ENCODE measurements around the gene YY1. TPM values are rescaled to one million over a fixed set of nuclear protein-coding genes. Genes with fewer than 3 reads are reported as not detected.

The YY1 gene
- total and polyA plus RNA-seq, 7 donors: 26.7 to 61.5 (median 53.9) TPM

DNA sequence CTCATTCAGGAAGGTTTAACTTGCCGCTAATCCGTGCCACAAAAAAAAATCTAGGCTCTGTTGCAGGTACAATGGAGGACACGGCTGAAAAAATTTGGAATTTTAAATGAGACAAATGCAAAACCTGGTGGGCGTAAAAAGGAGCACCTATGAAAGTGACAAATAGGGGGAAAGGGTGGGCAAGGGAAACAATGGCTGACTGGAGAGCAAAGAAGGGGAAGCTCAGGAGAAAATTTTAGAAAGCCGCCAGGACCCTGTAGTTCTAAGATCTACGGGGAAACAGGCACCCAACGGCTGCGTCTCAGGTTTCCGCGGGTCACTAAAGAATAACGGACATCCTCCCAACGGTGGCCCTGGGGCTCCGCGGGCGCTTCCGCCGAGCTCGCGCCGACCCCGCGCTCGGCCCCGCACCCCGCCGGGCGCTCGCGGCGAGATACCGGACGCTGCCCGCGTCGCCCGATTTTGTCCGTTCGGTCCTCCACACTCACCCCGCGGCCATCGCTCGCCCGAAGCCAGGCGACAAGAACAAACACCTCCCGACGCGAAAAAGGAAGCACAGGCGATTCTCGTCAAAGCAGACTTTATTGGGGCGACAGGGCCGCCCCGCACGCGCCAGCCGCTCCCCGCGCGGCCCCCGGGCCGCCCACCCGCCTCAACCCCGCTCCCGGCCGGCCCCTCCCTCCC lies 1.1 kb upstream of the YY1 start:
- Histone ChIP-seq H3K27ac (peak overlapping the region; percentile 98 to 100 (median 98)), H3K36me3 (no peaks in the 10 kb centered on the region), H3K9me3 (no peaks in the 10 kb centered on the region), H3K4me1 (peaks cover 0 to 41% (median 39%) of the 10 kb centered on the region in 4 donors), H3K4me3 (peak overlapping the region; percentile 48 to 100 (median 98)), H3K27me3 (no peaks in the 10 kb centered on the region)
- TF ChIP-seq, protein P1, sequence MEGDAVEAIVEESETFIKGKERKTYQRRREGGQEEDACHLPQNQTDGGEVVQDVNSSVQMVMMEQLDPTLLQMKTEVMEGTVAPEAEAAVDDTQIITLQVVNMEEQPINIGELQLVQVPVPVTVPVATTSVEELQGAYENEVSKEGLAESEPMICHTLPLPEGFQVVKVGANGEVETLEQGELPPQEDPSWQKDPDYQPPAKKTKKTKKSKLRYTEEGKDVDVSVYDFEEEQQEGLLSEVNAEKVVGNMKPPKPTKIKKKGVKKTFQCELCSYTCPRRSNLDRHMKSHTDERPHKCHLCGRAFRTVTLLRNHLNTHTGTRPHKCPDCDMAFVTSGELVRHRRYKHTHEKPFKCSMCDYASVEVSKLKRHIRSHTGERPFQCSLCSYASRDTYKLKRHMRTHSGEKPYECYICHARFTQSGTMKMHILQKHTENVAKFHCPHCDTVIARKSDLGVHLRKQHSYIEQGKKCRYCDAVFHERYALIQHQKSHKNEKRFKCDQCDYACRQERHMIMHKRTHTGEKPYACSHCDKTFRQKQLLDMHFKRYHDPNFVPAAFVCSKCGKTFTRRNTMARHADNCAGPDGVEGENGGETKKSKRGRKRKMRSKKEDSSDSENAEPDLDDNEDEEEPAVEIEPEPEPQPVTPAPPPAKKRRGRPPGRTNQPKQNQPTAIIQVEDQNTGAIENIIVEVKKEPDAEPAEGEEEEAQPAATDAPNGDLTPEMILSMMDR (IDR thresholded peaks at IDR 0.05): no peak
- TF ChIP-seq POLR2A (IDR thresholded peaks at IDR 0.05) (no peak), POLR2AphosphoS5 (IDR thresholded peaks at IDR 0.05) (peak in 1 of 4 donors; percentile 7), EP300 (IDR thresholded peaks at IDR 0.05) (no peak)
- intact Hi-C loops (cut with DNase I): loop anchor here (1.0 to 2.0 kb wide), 2 partner anchors 22 to 45 kb away; no protein-coding TSS in a partner anchor
- peak; percentile 79 for DNase-seq
- 0 to 1% methylated on average over 64 of the region's 64 CpGs for WGBS, 2 donors

DNA sequence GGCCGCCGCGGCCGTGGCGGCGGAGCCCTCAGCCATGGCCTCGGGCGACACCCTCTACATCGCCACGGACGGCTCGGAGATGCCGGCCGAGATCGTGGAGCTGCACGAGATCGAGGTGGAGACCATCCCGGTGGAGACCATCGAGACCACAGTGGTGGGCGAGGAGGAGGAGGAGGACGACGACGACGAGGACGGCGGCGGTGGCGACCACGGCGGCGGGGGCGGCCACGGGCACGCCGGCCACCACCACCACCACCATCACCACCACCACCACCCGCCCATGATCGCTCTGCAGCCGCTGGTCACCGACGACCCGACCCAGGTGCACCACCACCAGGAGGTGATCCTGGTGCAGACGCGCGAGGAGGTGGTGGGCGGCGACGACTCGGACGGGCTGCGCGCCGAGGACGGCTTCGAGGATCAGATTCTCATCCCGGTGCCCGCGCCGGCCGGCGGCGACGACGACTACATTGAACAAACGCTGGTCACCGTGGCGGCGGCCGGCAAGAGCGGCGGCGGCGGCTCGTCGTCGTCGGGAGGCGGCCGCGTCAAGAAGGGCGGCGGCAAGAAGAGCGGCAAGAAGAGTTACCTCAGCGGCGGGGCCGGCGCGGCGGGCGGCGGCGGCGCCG lies 381 bp downstream of the YY1 start:
- Histone ChIP-seq H3K9me3 (no peaks in the 10 kb centered on the region), H3K27me3 (no peaks in the 10 kb centered on the region), H3K36me3 (no peaks in the 10 kb centered on the region), H3K27ac (peak overlapping the region; percentile 98 to 100 (median 98)), H3K4me1 (peaks cover 0 to 52% (median 49%) of the 10 kb centered on the region in 4 donors), H3K4me3 (peak overlapping the region; percentile 75 to 100 (median 98))
- 0 to 1% methylated on average over 93 of the region's 93 CpGs for WGBS, 2 donors
- TF ChIP-seq, protein P1 (IDR thresholded peaks at IDR 0.05): no peak
- TF ChIP-seq EP300 (IDR thresholded peaks at IDR 0.05) (no peak), POLR2AphosphoS5 (IDR thresholded peaks at IDR 0.05) (no peak), POLR2A (IDR thresholded peaks at IDR 0.05) (no peak)
- DNase-seq: peak; percentile 74
- intact Hi-C loops (cut with DNase I): no loop called here

DNA sequence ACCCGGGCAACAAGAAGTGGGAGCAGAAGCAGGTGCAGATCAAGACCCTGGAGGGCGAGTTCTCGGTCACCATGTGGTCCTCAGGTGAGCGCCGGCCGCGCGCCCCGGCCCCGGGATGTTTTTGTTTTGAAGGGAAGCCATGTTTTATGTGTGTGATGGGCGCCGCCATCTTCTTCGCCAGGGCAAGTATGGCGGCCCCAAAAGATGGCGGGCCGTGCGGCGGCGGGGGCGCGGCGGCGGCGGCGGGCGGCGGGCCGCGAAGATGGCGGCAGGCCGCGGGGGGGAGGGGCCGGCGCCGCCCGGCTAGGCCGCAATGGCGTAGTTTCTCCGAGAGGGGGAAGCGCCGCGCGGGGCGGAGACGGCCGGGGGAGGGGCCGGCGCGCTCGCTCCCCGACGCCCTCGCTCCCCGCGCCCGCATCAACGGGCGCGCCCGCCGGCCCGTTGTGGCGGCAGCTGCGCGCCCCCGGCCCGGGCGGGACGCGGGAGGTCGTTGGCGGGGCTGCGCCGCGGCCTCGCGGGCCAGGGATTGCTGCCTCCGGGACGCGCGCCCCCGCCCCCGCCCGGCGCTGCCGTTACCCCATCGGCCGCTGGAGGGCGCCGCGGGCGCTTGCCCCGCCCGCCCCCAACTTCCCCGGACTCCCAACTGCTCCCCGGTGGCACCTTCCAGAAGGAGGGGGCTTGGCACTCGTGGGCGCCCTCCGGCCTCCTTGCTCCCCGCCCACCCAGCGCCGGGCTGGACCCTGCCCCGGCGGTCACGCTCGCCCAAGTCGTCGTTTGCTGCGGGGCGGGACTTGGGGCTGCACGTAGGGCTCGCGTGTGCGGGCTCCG lies 1.1 kb downstream of the YY1 start:
- intact Hi-C loops (cut with DNase I): loop anchor here (2.0 kb wide), 2 partner anchors 67 to 137 kb away; partner anchors contain the start of genes SLC25A29 and WDR25
- Histone ChIP-seq H3K27me3 (no peaks in the 10 kb centered on the region), H3K4me3 (peak overlapping the region; percentile 75 to 100 (median 98)), H3K9me3 (no peaks in the 10 kb centered on the region), H3K36me3 (no peaks in the 10 kb centered on the region), H3K27ac (peak overlapping the region; percentile 98 to 100 (median 98)), H3K4me1 (peaks cover 0 to 56% (median 55%) of the 10 kb centered on the region in 4 donors)
- 1% methylated on average over 115 of the region's 115 CpGs for WGBS, 2 donors
- TF ChIP-seq, protein P1 (IDR thresholded peaks at IDR 0.05): peak; percentile 39 to 75 (median 44)
- TF ChIP-seq POLR2AphosphoS5 (IDR thresholded peaks at IDR 0.05) (peak; percentile 42 to 89 (median 74)), POLR2A (IDR thresholded peaks at IDR 0.05) (peak; percentile 11 to 26), EP300 (IDR thresholded peaks at IDR 0.05) (peak in 2 of 4 donors; percentile 30 to 80)
- DNase-seq: peak; percentile 96

DNA sequence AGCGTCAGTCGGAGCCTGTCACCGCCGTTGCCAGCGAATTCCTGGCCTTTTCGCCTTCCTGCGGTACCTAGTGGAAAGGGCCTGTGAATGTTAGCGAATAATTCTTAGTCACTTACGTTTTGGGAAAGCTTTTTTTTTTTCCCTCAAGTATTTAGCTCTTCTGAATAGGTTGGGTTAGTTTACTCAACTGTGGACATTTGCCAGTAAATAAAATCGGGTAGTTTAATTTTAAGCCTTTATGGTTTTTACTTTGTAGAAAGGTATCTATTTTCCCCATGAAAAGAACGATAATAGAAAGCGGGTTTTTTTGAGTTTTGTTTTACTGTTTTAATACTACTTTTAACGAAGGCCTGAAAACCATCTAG lies 1.7 kb downstream of the YY1 start:
- Histone ChIP-seq H3K4me1 (peaks cover 0 to 62% (median 60%) of the 10 kb centered on the region in 4 donors), H3K36me3 (no peaks in the 10 kb centered on the region), H3K27me3 (no peaks in the 10 kb centered on the region), H3K4me3 (peak overlapping the region; percentile 49 to 100 (median 98)), H3K9me3 (no peaks in the 10 kb centered on the region), H3K27ac (peak overlapping the region; percentile 93 to 100 (median 98))
- TF ChIP-seq EP300 (IDR thresholded peaks at IDR 0.05) (no peak), POLR2AphosphoS5 (IDR thresholded peaks at IDR 0.05) (peak in 2 of 4 donors; percentile 28 to 90), POLR2A (IDR thresholded peaks at IDR 0.05) (no peak)
- TF ChIP-seq, protein P1 (IDR thresholded peaks at IDR 0.05): peak in 1 of 4 experiments; percentile 5
- DNase-seq: no peak
- 1 to 2% methylated on average over 13 of the region's 13 CpGs for WGBS, 2 donors
- intact Hi-C loops (cut with DNase I): loop anchor here (2.0 kb wide), 2 partner anchors 66 to 136 kb away; partner anchors contain the start of genes SLC25A29 and WDR25

Data from sigmoid colon (tissue), 7 donors.